Measurements from ENCODE around the gene ADGRA3.

GRCh38 chr4:22500831-22501714 lies 14.8 kb downstream of the ADGRA3 start:
- TF ChIP-seq REST (IDR thresholded peaks at IDR 0.05; ENCODE audit: insufficient read depth in 1 of 2, low read depth in 2 of 2, low read length in 2 of 2) = no peak
- TF ChIP-seq SIN3A (IDR thresholded peaks at IDR 0.05; ENCODE audit: borderline replicate concordance, insufficient read depth, low read length) = no peak
- no peak for TF ChIP-seq TAF1 (IDR thresholded peaks at IDR 0.05; ENCODE audit: borderline replicate concordance, insufficient read depth, low read length)
- TF ChIP-seq POLR2AphosphoS5 (IDR thresholded peaks at IDR 0.05; ENCODE audit: low read depth, low read length) = no peak
